Activated T-cell treated with anti-CD3 and anti-CD28 coated beads for 48 hours (primary cell): ENCODE data around the gene BRSK1.

Experiments
- DNase-seq: peaks from one replicate; pipeline ENCODE4 v3.0.0-alpha.2; 2020; ENCODE audit warnings: low read depth

BRSK1 gene

GRCh38 chr19:55253842-55254624 is 29.8 kb upstream of the BRSK1 start:
- peak; percentile 48 for DNase-seq

- DNase-seq = no peak
Measured at GRCh38 chr19:55254625-55254977, 29.2 kb upstream of the BRSK1 start.

- DNase-seq = peak; percentile 50
Measured at GRCh38 chr19:55255618-55256423, 28.0 kb upstream of the BRSK1 start.

- no peak for DNase-seq
Measured at GRCh38 chr19:55256562-55257460, 27.0 kb upstream of the BRSK1 start.

- DNase-seq = peak; percentile 22
Measured at GRCh38 chr19:55257461-55258420, 26.1 kb upstream of the BRSK1 start.

- peak; percentile 45 for DNase-seq
Measured at GRCh38 chr19:55258476-55258827, 25.3 kb upstream of the BRSK1 start.

GRCh38 chr19:55258828-55259539 is 24.8 kb upstream of the BRSK1 start, which contains the start of gene PPP6R1:
Gene PPP6R1 (minus strand): TSS chr19:55259017. CDS start chr19:55247103, 11,914 bp downstream.
- DNase-seq = peak; percentile 97

- DNase-seq = no peak
Measured at GRCh38 chr19:55259540-55260210, 24.1 kb upstream of the BRSK1 start.

GRCh38 chr19:55261671-55262126 is 22.1 kb upstream of the BRSK1 start:
- DNase-seq = no peak

GRCh38 chr19:55262359-55262758 is 21.4 kb upstream of the BRSK1 start:
- no peak for DNase-seq

GRCh38 chr19:55264531-55264930 is 19.3 kb upstream of the BRSK1 start:
- DNase-seq = no peak

- no peak for DNase-seq
Measured at GRCh38 chr19:55265173-55265572, 18.6 kb upstream of the BRSK1 start.

GRCh38 chr19:55265723-55266386 is 17.9 kb upstream of the BRSK1 start:
- DNase-seq = no peak

- no peak for DNase-seq
Measured at GRCh38 chr19:55266404-55266803, 17.4 kb upstream of the BRSK1 start.

- DNase-seq = no peak
Measured at GRCh38 chr19:55266840-55267239, 17.0 kb upstream of the BRSK1 start.

- DNase-seq = no peak
Measured at GRCh38 chr19:55269299-55269698, 14.5 kb upstream of the BRSK1 start.

- no peak for DNase-seq
Measured at GRCh38 chr19:55270172-55270942, 13.4 kb upstream of the BRSK1 start.

GRCh38 chr19:55272142-55272541 is 11.7 kb upstream of the BRSK1 start:
- DNase-seq = no peak
